K562 (cell line): ENCODE measurements around the gene NR6A1. TPM values are rescaled to one million over a fixed set of nuclear protein-coding genes. Genes with fewer than 3 reads are reported as not detected.

Experiments used
- ATAC-seq: fragments of 200-7000 bp; cut with Tn5 transposase; 3 replicates; pipeline ENCODE4 v1.9.1; 2020; ENCODE audit warnings: moderate library complexity
- BruUV-seq: library from RNA; stranded (reverse); fragments of 400-500 nt; replicated peaks from 2 replicates; lab custom pipeline; 2021; lab: Mats Ljungman, UMichigan
- CTCF ChIA-PET: fragments of 300-600 bp; formaldehyde crosslinking; extraction: SDS; loops from one replicate; lab custom pipeline; 2021; ENCODE audit warnings: low intra/inter-chr PET ratio; lab: Yijun Ruan, JAX
- POLR2A ChIA-PET: fragments of 300-600, 350-650 bp; sonication (Branson Sonifier 250); formaldehyde crosslinking; extraction: SDS; loops from one replicate; lab custom pipeline; 2021; ENCODE audit warnings: antibody characterized with exemption, inconsistent platforms; lab: Yijun Ruan, JAX
- DNase-seq, 4 experiments: peaks; one replicate each; pipeline versions ENCODE4 v3.0.0 to v3.0.0-alpha.2; 2011 to 2018; ENCODE audit warnings: low spot score in 3 of 4, mixed read lengths in 3 of 4; ENCODE audit errors: extremely low read depth in 1 of 4
- FAIRE-seq: peaks from 2 replicates; lab custom pipeline; 2011; peaks lifted over from hg19 to GRCh38; lab: Jason Lieb, UNC
- H2AFZ ChIP-seq: 2 replicates; pipeline ENCODE4 v1.6.0; 2011; ENCODE audit warnings: low read depth, low read length, control low read depth, inconsistent platforms
- H3K27ac ChIP-seq: fragments of 200-600 bp; 3 replicates; pipeline ENCODE4 v1.8.0; 2011; ENCODE audit warnings: low read depth, mild to moderate bottlenecking, control low read depth, inconsistent platforms, low read length, moderate library complexity, mixed read lengths; ENCODE audit errors: extremely low read depth
- H3K27me3 ChIP-seq, 2 experiments: fragments of 300-600 bp in 1 of 2; 2 replicates in 1 of 2; 3 replicates in 1 of 2; pipeline versions ENCODE4 v1.6.0 to v1.8.0; 2011; ENCODE audit warnings: inconsistent platforms in 2 of 2, low read length in 2 of 2, mild to moderate bottlenecking in 1 of 2, mixed read lengths in 1 of 2, moderate library complexity in 1 of 2; ENCODE audit not compliant: control insufficient read depth in 2 of 2, insufficient read depth in 2 of 2
- H3K36me3 ChIP-seq: fragments of 300-600 bp; 3 replicates; pipeline ENCODE4 v1.8.0; 2011; ENCODE audit warnings: mild to moderate bottlenecking, low read length, inconsistent platforms; ENCODE audit not compliant: control insufficient read depth, insufficient read depth
- H3K4me1 ChIP-seq, 2 experiments: fragments of 200-600 bp in 1 of 2; replicated peaks in 1 of 2; 2 replicates in 1 of 2; 3 replicates in 1 of 2; pipeline versions ENCODE4 v1.5.1 to v1.8.0; 2011; ENCODE audit warnings: inconsistent platforms in 2 of 2, low read length in 2 of 2, mild to moderate bottlenecking in 1 of 2, mixed read lengths in 1 of 2, moderate library complexity in 1 of 2; ENCODE audit not compliant: control insufficient read depth in 2 of 2, insufficient read depth in 2 of 2
- H3K4me2 ChIP-seq: 2 replicates; pipeline ENCODE4 v1.6.1; 2011; ENCODE audit warnings: low read length, control low read depth, inconsistent platforms, mixed read lengths; ENCODE audit not compliant: insufficient read depth
- H3K4me3 ChIP-seq: fragments of 200-600 bp; sonication (generic), shearing (Covaris generic); 2 replicates; pipeline ENCODE4 v1.5.1; 2016; ENCODE audit warnings: control low read depth, inconsistent platforms
- H3K79me2 ChIP-seq: fragments of 200-600 bp; 3 replicates; pipeline ENCODE4 v1.8.0; 2011; ENCODE audit warnings: low read length, inconsistent platforms; ENCODE audit not compliant: control insufficient read depth, insufficient read depth
- H3K9ac ChIP-seq, 2 experiments: 2 replicates each; pipeline versions ENCODE4 v1.6.0 to v1.6.1; 2011; ENCODE audit warnings: low read depth in 2 of 2, low read length in 2 of 2, control low read depth in 1 of 2, inconsistent platforms in 1 of 2, mild to moderate bottlenecking in 1 of 2, mixed read lengths in 1 of 2; ENCODE audit not compliant: insufficient read depth in 1 of 2
- H3K9me1 ChIP-seq: one replicate; pipeline ENCODE4 v1.6.0; 2011; ENCODE audit warnings: inconsistent platforms, mild to moderate bottlenecking, low read length, moderate library complexity; ENCODE audit not compliant: control insufficient read depth, insufficient read depth
- H3K9me3 ChIP-seq: replicated peaks from 2 replicates; pipeline ENCODE4 v1.5.1; 2011; ENCODE audit warnings: low read depth, low read length, inconsistent platforms; ENCODE audit not compliant: control insufficient read depth, insufficient read depth
- H4K20me1 ChIP-seq: replicated peaks from 2 replicates; pipeline ENCODE4 v1.6.1; 2011; ENCODE audit warnings: low read length, inconsistent platforms, mixed read lengths; ENCODE audit not compliant: control insufficient read depth, insufficient read depth
- ARHGAP35 ChIP-seq: fragments of 450-650 bp; IDR thresholded peaks from 2 replicates; pipeline ENCODE4 v1.6.1; 2018; ENCODE audit not compliant: partially characterized antibody
- CCNT2 ChIP-seq: IDR thresholded peaks from 2 replicates; pipeline ENCODE4 v1.6.1; 2011; ENCODE audit warnings: borderline replicate concordance, low read depth, mild to moderate bottlenecking, moderate library complexity, mixed read lengths, low read length; ENCODE audit not compliant: insufficient read length; ENCODE audit errors: extremely low read depth
- DACH1 ChIP-seq: fragments of 450-650 bp; IDR thresholded peaks from 2 replicates; pipeline ENCODE4 v1.6.1; 2018; ENCODE audit not compliant: partially characterized antibody
- ERF ChIP-seq: fragments of 450-650 bp; formaldehyde crosslinking; IDR thresholded peaks from 2 replicates; pipeline ENCODE4 v1.4.0; 2020; ENCODE audit warnings: mild to moderate bottlenecking, mixed read lengths
- FOXJ3 ChIP-seq: sonication (generic); formaldehyde crosslinking; IDR thresholded peaks from 2 replicates; pipeline ENCODE4 v1.4.0; 2020; ENCODE audit warnings: mild to moderate bottlenecking, missing genetic modification reagents
- FOXK1 ChIP-seq: sonication (generic); formaldehyde crosslinking; IDR thresholded peaks from 2 replicates; pipeline ENCODE4 v1.8.0; 2022; ENCODE audit warnings: missing genetic modification reagents, mild to moderate bottlenecking, borderline replicate concordance
- GATAD2B ChIP-seq: fragments of 450-650 bp; IDR thresholded peaks from 2 replicates; pipeline ENCODE4 v1.6.1; 2017; ENCODE audit warnings: mild to moderate bottlenecking, borderline replicate concordance
- HDAC1 ChIP-seq, 2 experiments: fragments of 450-650 bp; IDR thresholded peaks; 2 replicates each; pipeline ENCODE4 v1.6.1; 2016 to 2017; ENCODE audit warnings: inconsistent platforms in 1 of 2, mild to moderate bottlenecking in 1 of 2, moderate library complexity in 1 of 2
- MEIS2 ChIP-seq: fragments of 450-650 bp; IDR thresholded peaks from 2 replicates; pipeline ENCODE4 v1.6.1; 2014; ENCODE audit warnings: mild to moderate bottlenecking; ENCODE audit not compliant: partially characterized antibody
- PHB2 ChIP-seq: fragments of 450-650 bp; IDR thresholded peaks from 2 replicates; pipeline ENCODE4 v1.6.1; 2017; ENCODE audit warnings: low read depth
- POLR2AphosphoS5 ChIP-seq: IDR thresholded peaks from 2 replicates; pipeline ENCODE4 v1.6.1; 2011; ENCODE audit warnings: mild to moderate bottlenecking, low read depth, low read length, moderate library complexity; ENCODE audit not compliant: control insufficient read depth, insufficient read depth
- POLR2B ChIP-seq: fragments of 450-650 bp; IDR thresholded peaks from 2 replicates; pipeline ENCODE4 v1.6.1; 2018; ENCODE audit warnings: low read depth; ENCODE audit not compliant: partially characterized antibody
- RBM39 ChIP-seq: fragments of 200-400 bp; formaldehyde crosslinking; optimal IDR thresholded peaks from 2 replicates; pipeline ENCODE3; 2018; ENCODE audit warnings: low read depth, low read length
- TBP ChIP-seq: optimal IDR thresholded peaks from 2 replicates; pipeline ENCODE3; 2011; ENCODE audit warnings: low read depth, low read length, improper control_type of control experiment
- ZNF3 ChIP-seq: fragments of 250-450 bp; sonication (Bioruptor Pico); IDR thresholded peaks from 2 replicates; pipeline ENCODE4 v1.5.0; 2021; ENCODE audit warnings: mild to moderate bottlenecking, moderate library complexity
- WGBS: fragments of 100-300 bp; shearing (Covaris generic); methylation state at CpG from one replicate; pipeline ENCODE4 v1.1.6; 2016; ENCODE audit warnings: low coverage, mixed read lengths; ENCODE audit not compliant: insufficient coverage; ENCODE audit errors: missing lambda C conversion rate; 5-methylcytosine and 5-hydroxymethylcytosine counted together
- in situ Hi-C: fragments of 300-500 bp; cut with MboI; formaldehyde crosslinking; loops from 4 replicates; pipeline ENCODE4 v1.15.0; 2018; ENCODE audit warnings: inconsistent platforms, mixed read lengths
- intact Hi-C: fragments of 100-400 bp; cut with micrococcal nuclease; formaldehyde crosslinking; loops from 2 replicates; pipeline ENCODE4 v1.14.2; 2022
- polyA plus RNA-seq, 8 experiments: library from polyadenylated mRNA; depleted of rRNA in 4 of 8; stranded (reverse) in 5 of 8; unstranded in 3 of 8; fragments of >200 nt; fragmentation: Nextera tagmentation in 2 of 8; fragmentation: Illumina TruSeq in 1 of 8; extraction: Ambion mirVana in 2 of 8; extraction: Trizol in 1 of 8; gene quantifications; 2 replicates each; pipeline versions ENCODE4 v1.2.1 to v1.2.3, GENCODE V29; 2011 to 2014; ENCODE audit warnings: inconsistent platforms in 1 of 8, missing spikeins in 1 of 8
- total RNA-seq, 7 experiments: library from RNA; depleted of rRNA in 6 of 7; stranded (reverse); fragments of >200 nt in 6 of 7; fragmentation: Illumina TruSeq in 2 of 7; extraction: Trizol in 2 of 7; gene quantifications; 2 replicates each; pipeline versions ENCODE4 v1.2.1 to v1.2.3, GENCODE V29; 2011 to 2021; ENCODE audit warnings: low replicate concordance in 1 of 7

NR6A1 gene
- total and polyA plus RNA-seq, 9 of the 15 experiments (the other 6 are each of a cell fraction or from before 2014, with no cell fraction given) = 9.7 to 55.4 (median 28.3) TPM

DNA sequence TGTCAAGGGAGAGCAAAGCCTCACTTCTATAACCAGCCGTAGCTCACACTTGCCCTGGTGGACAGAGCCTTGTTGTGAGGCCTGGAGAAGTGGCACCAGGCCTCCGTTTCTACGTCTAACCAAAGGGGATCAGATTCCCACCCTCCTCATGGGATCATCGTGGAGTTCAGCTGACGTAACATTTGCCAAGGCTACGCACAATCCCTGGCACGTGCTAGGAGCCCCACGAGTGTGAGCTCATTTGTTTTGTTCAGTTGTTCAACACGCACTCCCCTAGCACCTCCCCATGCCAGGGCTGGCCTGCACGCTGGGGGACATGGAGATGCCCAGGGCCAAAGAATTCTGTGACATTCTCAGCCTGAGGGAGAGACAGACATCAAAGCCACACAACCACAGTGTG, 297.8 kb downstream of the NR6A1 start:
- peak overlapping the region in 1 of 2 experiments; percentile 58; a peak in 1 of 4 replicates for H3K9ac ChIP-seq
- no peaks in the 10 kb centered on the region for H3K79me2 ChIP-seq
- intact Hi-C loops (no loop called here), in situ Hi-C loops (no loop called here)
- no peak for TF ChIP-seq ERF (CRISPR knock-in tag)
- TF ChIP-seq PHB2 = no peak
- TF ChIP-seq FOXJ3 = no peak
- TF ChIP-seq FOXK1 (CRISPR knock-in tag) = no peak
- no peak for TF ChIP-seq POLR2AphosphoS5
- no peak for TF ChIP-seq GATAD2B
- no peak for TF ChIP-seq ARHGAP35
- no peak for TF ChIP-seq ZNF3 (CRISPR knock-in tag)
- TF ChIP-seq HDAC1 (IDR thresholded peaks at IDR 0.05) = no peak
- TF ChIP-seq POLR2B = no peak
- no peak for TF ChIP-seq RBM39
- no peak for TF ChIP-seq DACH1
- TF ChIP-seq CCNT2 = no peak
- no peak for TF ChIP-seq MEIS2
- no peak for TF ChIP-seq TBP
- H3K4me2 ChIP-seq = no peak overlapping the region
- no peaks in the 10 kb centered on the region for H3K36me3 ChIP-seq
- H3K27ac ChIP-seq = no peak overlapping the region
- ChIA-PET POLR2A (interaction anchor here (0.5 to 1.3 kb wide), 4 partner anchors 9 to 76 kb away, joined by 3 to 7 read pairs (median 5); no protein-coding TSS in a partner anchor), CTCF (no interaction called here)
- H3K4me1 ChIP-seq = peaks cover 0 to 43% of the 10 kb centered on the region in 2 experiments; a peak in 3 of 5 replicates
- FAIRE-seq = no peak
- no peak for DNase-seq
- ATAC-seq = no peak
- H3K4me3 ChIP-seq = no peak overlapping the region
- peaks cover 14% of the 10 kb centered on the region; the same call in 1 of the 2 replicates for H4K20me1 ChIP-seq
- 31% methylated on average over 10 of the region's 10 CpGs for WGBS
- BruUV-seq = no TSS peak
- no peak overlapping the region for H2AFZ ChIP-seq
- H3K27me3 ChIP-seq = peaks cover 6 to 43% of the 10 kb centered on the region in 2 experiments; a peak in 4 of 5 replicates
- H3K9me1 ChIP-seq = no peaks in the 10 kb centered on the region
- H3K9me3 ChIP-seq = no peaks in the 10 kb centered on the region
